ENCODE results near the gene TRAPPC10.

DNA sequence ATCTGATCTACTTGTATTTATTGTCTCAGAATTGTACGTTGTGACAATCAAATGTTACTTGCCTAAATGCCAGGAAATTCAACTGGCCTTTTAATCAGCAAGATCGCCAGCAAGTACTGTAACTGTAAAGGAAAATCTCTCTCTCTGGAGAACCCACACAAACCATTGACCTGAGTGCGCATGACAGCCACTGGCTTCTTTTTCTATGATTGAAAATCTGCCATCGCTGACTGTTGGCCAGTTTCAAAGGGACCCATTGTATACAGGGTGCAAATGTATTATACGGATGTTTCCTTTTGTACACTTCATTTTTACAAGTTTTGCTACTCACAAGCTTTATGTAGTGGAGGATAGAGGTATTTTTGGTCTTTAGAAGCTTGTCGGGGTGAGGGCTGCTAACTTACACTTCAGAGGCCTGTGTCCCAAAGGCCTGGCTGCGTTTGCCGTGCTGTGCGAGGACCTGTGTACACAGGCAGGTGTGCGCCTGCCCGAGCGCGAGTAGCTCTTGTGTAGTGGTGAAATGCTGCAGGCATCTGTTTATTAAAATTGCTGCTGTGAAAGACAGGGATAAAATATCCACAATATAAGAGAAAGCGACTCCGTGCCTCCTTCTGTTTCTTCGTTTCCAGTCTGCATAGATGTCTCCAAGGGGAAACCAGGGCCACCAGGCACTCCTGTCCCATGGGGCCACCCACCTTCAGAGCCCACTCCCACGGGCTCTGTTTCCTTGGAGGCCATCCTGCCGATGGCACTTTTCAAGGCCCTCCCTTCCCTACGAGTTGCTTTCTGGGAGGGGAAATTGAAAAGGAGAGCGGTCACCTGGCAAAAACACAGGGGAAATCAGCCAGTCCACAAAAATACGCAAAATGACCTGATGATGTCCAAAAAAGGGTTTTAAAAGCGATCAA lies 25.3 kb upstream of the TRAPPC10 start:
- TF ChIP-seq POLR2A (IDR thresholded peaks at IDR 0.05; ENCODE audit: low read length) (no peak), GATA1 (IDR thresholded peaks at IDR 0.05; ENCODE audit: low read depth, low read length) (no peak)

Measured in erythroblast (primary cell).